GM19099 (cell line): ENCODE measurements around the gene RNF103.

ENCODE experiments used
- POLR2A ChIP-seq: IDR thresholded peaks from 3 replicates; pipeline ENCODE4 v1.6.1; 2011; ENCODE audit warnings: low read depth; ENCODE audit not compliant: insufficient read length; ENCODE audit errors: extremely low read depth

RNF103 gene

GRCh38 chr2:86556508-86556907 lies 67.2 kb downstream of the RNF103 start:
- TF ChIP-seq POLR2A: no peak
